Neural progenitor cell (in vitro differentiated cells): ENCODE data around the gene SLC35E1.

ENCODE experiments used
- EZH2 ChIP-seq: fragments of 200-600 bp; sonication (generic); IDR thresholded peaks from 2 replicates; pipeline ENCODE4 v1.6.1; 2017; ENCODE audit warnings: antibody characterized with exemption, mild to moderate bottlenecking, moderate library complexity
- EZH2phosphoT487 ChIP-seq: fragments of 200-600 bp; sonication (generic); IDR thresholded peaks from 2 replicates; pipeline ENCODE4 v1.6.1; 2017; ENCODE audit warnings: antibody characterized with exemption
- TF ChIP-seq, protein P1 (sequence below): fragments of 200-600 bp; sonication (generic); IDR thresholded peaks from 2 replicates; pipeline ENCODE4 v1.5.1; 2017; ENCODE audit warnings: antibody characterized with exemption, mild to moderate bottlenecking

DNA sequence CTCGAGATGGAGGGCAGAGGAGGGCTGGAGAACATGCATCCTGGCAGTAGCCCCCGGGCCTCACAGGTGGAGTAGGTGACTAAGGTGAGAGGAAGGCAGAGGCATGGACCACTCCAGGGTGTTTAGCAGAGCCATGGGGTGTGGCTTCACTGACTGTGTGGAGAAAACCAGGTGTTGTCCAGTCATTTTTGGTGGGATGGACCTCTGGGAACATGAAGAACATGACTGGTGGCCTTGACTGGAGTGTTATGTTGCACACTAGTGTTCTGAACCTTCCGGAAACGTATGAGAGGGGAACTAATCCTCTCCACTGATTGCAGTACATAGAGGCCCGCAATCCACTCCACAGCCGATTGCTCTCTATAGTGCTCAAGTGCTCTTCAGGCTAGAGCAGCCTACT is 38.9 kb upstream of the SLC35E1 start:
- TF ChIP-seq, protein P1, sequence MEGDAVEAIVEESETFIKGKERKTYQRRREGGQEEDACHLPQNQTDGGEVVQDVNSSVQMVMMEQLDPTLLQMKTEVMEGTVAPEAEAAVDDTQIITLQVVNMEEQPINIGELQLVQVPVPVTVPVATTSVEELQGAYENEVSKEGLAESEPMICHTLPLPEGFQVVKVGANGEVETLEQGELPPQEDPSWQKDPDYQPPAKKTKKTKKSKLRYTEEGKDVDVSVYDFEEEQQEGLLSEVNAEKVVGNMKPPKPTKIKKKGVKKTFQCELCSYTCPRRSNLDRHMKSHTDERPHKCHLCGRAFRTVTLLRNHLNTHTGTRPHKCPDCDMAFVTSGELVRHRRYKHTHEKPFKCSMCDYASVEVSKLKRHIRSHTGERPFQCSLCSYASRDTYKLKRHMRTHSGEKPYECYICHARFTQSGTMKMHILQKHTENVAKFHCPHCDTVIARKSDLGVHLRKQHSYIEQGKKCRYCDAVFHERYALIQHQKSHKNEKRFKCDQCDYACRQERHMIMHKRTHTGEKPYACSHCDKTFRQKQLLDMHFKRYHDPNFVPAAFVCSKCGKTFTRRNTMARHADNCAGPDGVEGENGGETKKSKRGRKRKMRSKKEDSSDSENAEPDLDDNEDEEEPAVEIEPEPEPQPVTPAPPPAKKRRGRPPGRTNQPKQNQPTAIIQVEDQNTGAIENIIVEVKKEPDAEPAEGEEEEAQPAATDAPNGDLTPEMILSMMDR, result no peak
- TF ChIP-seq EZH2phosphoT487 (no peak), EZH2 (no peak)
